Stimulated activated CD8-positive, alpha-beta memory T cell treated with anti-CD3 and anti-CD28 coated beads, Interleukin-2, amount 100 ng/mL, for 1 hour (primary cell): ENCODE data around the gene KCNC2.

Experiments used
- DNase-seq, 2 donors: peaks; one replicate each; pipeline ENCODE4 v3.0.0-alpha.2; 2020; ENCODE audit warnings: low read depth in 2 of 2

Gene KCNC2

GRCh38 chr12:75058228-75058627, 151.4 kb downstream of the KCNC2 start:
- DNase-seq = no peak

GRCh38 chr12:75048767-75049166, 160.9 kb downstream of the KCNC2 start:
- no peak for DNase-seq

GRCh38 chr12:75047885-75048525, 161.6 kb downstream of the KCNC2 start:
- no peak for DNase-seq

GRCh38 chr12:75042125-75042524, 167.5 kb downstream of the KCNC2 start:
- DNase-seq = no peak

- DNase-seq = no peak
These were observed 168.2 kb downstream of the KCNC2 start for GRCh38 chr12:75041472-75041871.

GRCh38 chr12:75020068-75020557, 189.5 kb downstream of the KCNC2 start:
- no peak for DNase-seq

GRCh38 chr12:75011120-75011519, 198.5 kb downstream of the KCNC2 start:
- DNase-seq = no peak

- no peak for DNase-seq
These were observed 202.5 kb downstream of the KCNC2 start for GRCh38 chr12:75007133-75007532.

GRCh38 chr12:75000120-75000519, 209.5 kb downstream of the KCNC2 start:
- DNase-seq = no peak

- no peak for DNase-seq
These were observed 210.2 kb downstream of the KCNC2 start for GRCh38 chr12:74999474-74999873.
